Endothelial cell of umbilical vein (primary cell): ENCODE measurements around the gene THSD4. TPM values are rescaled to one million over a fixed set of nuclear protein-coding genes. Genes with fewer than 3 reads are reported as not detected.

ENCODE experiments used
- BruUV-seq: library from RNA; stranded (reverse); fragments of 400-500 nt; replicated peaks from 2 replicates; lab custom pipeline; 2021; lab: Mats Ljungman, UMichigan
- CTCF ChIA-PET: fragments of 300-600, 350-600 bp; sonication (Branson Sonifier 250); formaldehyde crosslinking; loops from one replicate; lab custom pipeline; 2021; ENCODE audit warnings: antibody characterized with exemption, inconsistent platforms; lab: Charles Lee
- POLR2A ChIA-PET: fragments of 300-600, 350-600 bp; sonication (Branson Sonifier 250); formaldehyde crosslinking; loops from one replicate; lab custom pipeline; 2021; ENCODE audit warnings: antibody characterized with exemption, inconsistent platforms; lab: Charles Lee
- DNase-seq: peaks from one replicate; pipeline ENCODE4 v3.0.0-alpha.2; 2011; ENCODE audit warnings: low read depth, low spot score
- FAIRE-seq: peaks from 2 replicates; lab custom pipeline; 2011; peaks lifted over from hg19 to GRCh38; lab: Jason Lieb, UNC
- H2AFZ ChIP-seq: 2 replicates; pipeline ENCODE4 v1.6.0; 2012; ENCODE audit warnings: low read depth, low read length, control low read depth, inconsistent platforms
- H3K27ac ChIP-seq: 2 replicates; pipeline ENCODE4 v1.5.1; 2011; ENCODE audit warnings: low read depth, mild to moderate bottlenecking, control low read depth, low read length, moderate library complexity; ENCODE audit not compliant: insufficient read depth
- H3K27me3 ChIP-seq, 2 experiments: 2 replicates each; pipeline versions ENCODE4 v1.6.0 to v1.6.1; 2011; ENCODE audit warnings: low read length in 2 of 2, mixed read lengths in 1 of 2; ENCODE audit not compliant: control insufficient read depth in 2 of 2, insufficient read depth in 2 of 2
- H3K36me3 ChIP-seq, 2 experiments: 2 replicates in 1 of 2; 3 replicates in 1 of 2; pipeline ENCODE4 v1.5.1; 2011; ENCODE audit warnings: low read length in 2 of 2, mild to moderate bottlenecking in 1 of 2, moderate library complexity in 1 of 2; ENCODE audit not compliant: control insufficient read depth in 2 of 2, insufficient read depth in 2 of 2; ENCODE audit errors: extremely low read depth in 1 of 2
- H3K4me1 ChIP-seq: 3 replicates; pipeline ENCODE4 v1.5.1; 2011; ENCODE audit warnings: mild to moderate bottlenecking, low read length; ENCODE audit not compliant: control insufficient read depth, insufficient read depth; ENCODE audit errors: extremely low read depth
- H3K4me2 ChIP-seq: 2 replicates; pipeline ENCODE4 v1.6.1; 2011; ENCODE audit warnings: low read length, control low read depth, mixed read lengths; ENCODE audit not compliant: insufficient read depth
- H3K4me3 ChIP-seq, 3 experiments: fragments of 200-600 bp in 1 of 3; sonication (generic), shearing (Covaris generic) in 1 of 3; replicated peaks in 1 of 3; 2 replicates each; pipeline ENCODE4 v1.5.1; 2011 to 2016; ENCODE audit warnings: control low read depth in 3 of 3, low read length in 3 of 3, mild to moderate bottlenecking in 2 of 3, inconsistent platforms in 1 of 3, low read depth in 1 of 3, moderate library complexity in 1 of 3; ENCODE audit not compliant: insufficient read depth in 1 of 3
- H3K79me2 ChIP-seq: 2 replicates; pipeline ENCODE4 v1.6.0; 2012; ENCODE audit warnings: low read length, inconsistent platforms; ENCODE audit not compliant: control insufficient read depth, insufficient read depth
- H3K9ac ChIP-seq: replicated peaks from 2 replicates; pipeline ENCODE3; 2011; ENCODE audit warnings: low read length, control low read depth; ENCODE audit not compliant: insufficient read depth; ENCODE audit errors: extremely low read depth
- H3K9me1 ChIP-seq: replicated peaks from 3 replicates; pipeline ENCODE4 v1.6.0; 2011; ENCODE audit warnings: mild to moderate bottlenecking, low read length; ENCODE audit not compliant: control insufficient read depth, insufficient read depth; ENCODE audit errors: extremely low read depth
- H3K9me3 ChIP-seq: replicated peaks from 2 replicates; pipeline ENCODE4 v1.5.1; 2012; ENCODE audit warnings: low read length, inconsistent platforms; ENCODE audit not compliant: control insufficient read depth, insufficient read depth
- H4K20me1 ChIP-seq: replicated peaks from 2 replicates; pipeline ENCODE3; 2011; ENCODE audit warnings: mild to moderate bottlenecking, low read length; ENCODE audit not compliant: control insufficient read depth, insufficient read depth; ENCODE audit errors: extremely low read depth
- EZH2 ChIP-seq: IDR thresholded peaks from 2 replicates; pipeline ENCODE4 v1.6.1; 2012; ENCODE audit warnings: borderline replicate concordance, low read depth, mild to moderate bottlenecking, moderate library complexity, low read length, inconsistent platforms; ENCODE audit not compliant: severe bottlenecking
- FOS ChIP-seq: IDR thresholded peaks from 2 replicates; pipeline ENCODE4 v1.6.1; 2011; ENCODE audit warnings: mild to moderate bottlenecking, low read length, moderate library complexity, borderline replicate concordance; ENCODE audit not compliant: insufficient read depth
- GATA2 ChIP-seq: IDR thresholded peaks from 2 replicates; pipeline ENCODE4 v1.7.0; 2011; ENCODE audit warnings: low read depth, mild to moderate bottlenecking, moderate library complexity, mixed read lengths, low read length; ENCODE audit not compliant: insufficient read length, insufficient read depth
- JUN ChIP-seq: IDR thresholded peaks from 2 replicates; pipeline ENCODE4 v1.6.1; 2011; ENCODE audit warnings: borderline replicate concordance, low read depth; ENCODE audit not compliant: insufficient read length, insufficient read depth
- MYC ChIP-seq: IDR thresholded peaks from one replicate; pipeline ENCODE4 v1.6.1; 2011; ENCODE audit warnings: mild to moderate bottlenecking, low read depth, low read length
- POLR2A ChIP-seq: IDR thresholded peaks from 2 replicates; pipeline ENCODE4 v1.6.1; 2012; ENCODE audit warnings: low read depth, mild to moderate bottlenecking, control low read depth, low read length
- POLR2AphosphoS5 ChIP-seq: IDR thresholded peaks from 2 replicates; pipeline ENCODE4 v1.6.1; 2012; ENCODE audit warnings: low read depth, mild to moderate bottlenecking, control low read depth, low read length, moderate library complexity; ENCODE audit not compliant: insufficient read depth
- dilution Hi-C: fragments of 300-500 bp; cut with MboI; formaldehyde crosslinking; loops from one replicate; pipeline ENCODE4 v1.15.0; 2019; ENCODE audit warnings: low sequenced_read_pairs; ENCODE audit not compliant: extremely low pct_ligation_motif_present
- intact Hi-C: fragments of 100-400 bp; cut with micrococcal nuclease; formaldehyde crosslinking; loops from one replicate; pipeline ENCODE4 v1.10.0; 2022
- polyA plus RNA-seq, 4 experiments: library from polyadenylated mRNA; depleted of rRNA in 3 of 4; stranded (reverse) in 3 of 4; unstranded in 1 of 4; fragments of >200 nt; gene quantifications; 2 replicates each; pipeline versions ENCODE4 v1.2.1 to v1.2.3, GENCODE V29; 2011 to 2012; ENCODE audit warnings: missing spikeins in 1 of 4
- total RNA-seq: library from RNA; stranded (reverse); gene quantifications from 2 replicates; pipeline ENCODE4 v1.2.3, GENCODE V29; 2021
- TF ChIP-seq, protein P1 (sequence below), 2 donors: IDR thresholded peaks; 1 replicate in 1 of 2; 2 replicates in 1 of 2; pipeline ENCODE4 v1.5.1; 2011; ENCODE audit warnings: low read length in 2 of 2, mild to moderate bottlenecking in 2 of 2, moderate library complexity in 2 of 2, control low read depth in 1 of 2, inconsistent platforms in 1 of 2, low read depth in 1 of 2; ENCODE audit not compliant: insufficient read depth in 1 of 2; ENCODE audit errors: extremely low read depth in 1 of 2
- TF ChIP-seq, protein P2 (sequence below): IDR thresholded peaks from 2 replicates; pipeline ENCODE4 v1.6.1; 2011; ENCODE audit not compliant: insufficient read depth, insufficient read length

The THSD4 gene
- total and polyA plus RNA-seq, 2 donors (not counting 3 experiments of a cell fraction or from before 2014, with no cell fraction given) = 9.9 to 25.4 TPM

DNA sequence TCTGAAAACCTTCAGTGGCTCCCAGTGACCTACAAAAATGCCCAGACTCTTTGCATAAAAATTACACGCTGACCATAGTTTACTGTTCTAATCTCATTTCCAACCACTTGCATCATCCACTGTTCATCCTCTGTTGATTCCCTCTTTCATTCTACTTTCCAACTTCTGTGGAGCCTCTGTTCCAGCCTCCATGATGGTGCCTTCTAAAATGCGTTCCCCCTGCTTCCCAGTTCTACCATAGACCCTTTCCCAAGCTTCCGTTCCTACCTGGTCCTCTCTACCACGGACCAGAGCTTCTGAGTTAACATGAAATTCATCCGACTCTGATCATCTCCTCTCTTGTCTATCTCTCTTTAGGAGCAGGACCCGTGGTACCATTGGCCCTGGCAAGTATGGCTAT lies 127.0 kb downstream of the THSD4 start:
- intact Hi-C loops (no loop called here), dilution Hi-C loops (no loop called here)
- Histone ChIP-seq H3K4me1 (peaks cover 11% of the 10 kb centered on the region), H2AFZ (no peak overlapping the region), H3K4me3 (no peak overlapping the region), H3K9ac (no peak overlapping the region), H3K36me3 (no peaks in the 10 kb centered on the region), H3K27me3 (no peaks in the 10 kb centered on the region), H3K4me2 (no peak overlapping the region), H3K9me1 (no peaks in the 10 kb centered on the region), H3K27ac (no peak overlapping the region), H4K20me1 (no peaks in the 10 kb centered on the region), H3K79me2 (no peaks in the 10 kb centered on the region), H3K9me3 (no peaks in the 10 kb centered on the region)
- POLR2A ChIA-PET = no interaction called here
- CTCF ChIA-PET = interaction anchor here (1.0 to 1.2 kb wide), 2 partner anchors 9 to 45 kb away, joined by 3 read pairs; no protein-coding TSS in a partner anchor
- TF ChIP-seq FOS (no peak), POLR2AphosphoS5 (no peak), JUN (no peak), GATA2 (no peak), MYC (no peak), EZH2 (no peak), POLR2A (no peak)
- TF ChIP-seq, protein P1, sequence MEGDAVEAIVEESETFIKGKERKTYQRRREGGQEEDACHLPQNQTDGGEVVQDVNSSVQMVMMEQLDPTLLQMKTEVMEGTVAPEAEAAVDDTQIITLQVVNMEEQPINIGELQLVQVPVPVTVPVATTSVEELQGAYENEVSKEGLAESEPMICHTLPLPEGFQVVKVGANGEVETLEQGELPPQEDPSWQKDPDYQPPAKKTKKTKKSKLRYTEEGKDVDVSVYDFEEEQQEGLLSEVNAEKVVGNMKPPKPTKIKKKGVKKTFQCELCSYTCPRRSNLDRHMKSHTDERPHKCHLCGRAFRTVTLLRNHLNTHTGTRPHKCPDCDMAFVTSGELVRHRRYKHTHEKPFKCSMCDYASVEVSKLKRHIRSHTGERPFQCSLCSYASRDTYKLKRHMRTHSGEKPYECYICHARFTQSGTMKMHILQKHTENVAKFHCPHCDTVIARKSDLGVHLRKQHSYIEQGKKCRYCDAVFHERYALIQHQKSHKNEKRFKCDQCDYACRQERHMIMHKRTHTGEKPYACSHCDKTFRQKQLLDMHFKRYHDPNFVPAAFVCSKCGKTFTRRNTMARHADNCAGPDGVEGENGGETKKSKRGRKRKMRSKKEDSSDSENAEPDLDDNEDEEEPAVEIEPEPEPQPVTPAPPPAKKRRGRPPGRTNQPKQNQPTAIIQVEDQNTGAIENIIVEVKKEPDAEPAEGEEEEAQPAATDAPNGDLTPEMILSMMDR (IDR thresholded peaks at IDR 0.05; ENCODE audit: extremely low read depth in 1 of 2, insufficient read depth in 1 of 2, low read depth in 1 of 2, low read length in 2 of 2) = no peak
- TF ChIP-seq, protein P2, sequence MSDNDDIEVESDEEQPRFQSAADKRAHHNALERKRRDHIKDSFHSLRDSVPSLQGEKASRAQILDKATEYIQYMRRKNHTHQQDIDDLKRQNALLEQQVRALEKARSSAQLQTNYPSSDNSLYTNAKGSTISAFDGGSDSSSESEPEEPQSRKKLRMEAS = no peak
- FAIRE-seq (no peak), DNase-seq (no peak)
- no TSS peak for BruUV-seq
